Fibroblast of pulmonary artery (primary cell): ENCODE results near the gene POLR3GL.

Source experiments
- DNase-seq: peaks from one replicate; pipeline ENCODE4 v3.0.0-alpha.2; 2010; ENCODE audit warnings: low read depth
- H3K4me3 ChIP-seq: replicated peaks from 2 replicates; pipeline ENCODE4 v1.5.1; 2011; ENCODE audit warnings: low read depth, mild to moderate bottlenecking, control low read depth, low read length, moderate library complexity
- TF ChIP-seq, protein P1 (sequence below): IDR thresholded peaks from 2 replicates; pipeline ENCODE4 v1.5.1; 2011; ENCODE audit warnings: mild to moderate bottlenecking, control low read depth, low read length, inconsistent platforms; ENCODE audit errors: missing control alignments

Gene POLR3GL

DNA sequence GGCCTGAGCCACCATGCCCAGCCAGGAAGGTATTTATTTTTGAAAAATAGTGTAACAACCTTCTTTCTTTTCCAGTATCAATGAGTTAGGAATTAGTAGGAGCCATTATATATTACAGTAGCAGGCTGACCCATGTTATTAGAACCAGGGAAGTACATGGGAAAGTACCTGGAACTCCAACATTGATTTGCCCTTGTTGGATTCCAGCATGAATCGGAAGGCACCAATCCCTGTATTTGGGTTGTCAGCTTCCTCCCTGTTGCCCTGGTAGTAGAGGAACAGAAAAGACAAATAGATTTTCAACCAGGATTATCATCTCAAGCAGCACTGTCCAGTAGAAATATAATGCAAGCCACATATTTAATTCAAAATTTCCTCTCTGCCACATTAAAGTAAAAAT, 27.1 kb upstream of the POLR3GL start:
- H3K4me3 ChIP-seq = no peak overlapping the region
- DNase-seq = no peak
- TF ChIP-seq, protein P1, sequence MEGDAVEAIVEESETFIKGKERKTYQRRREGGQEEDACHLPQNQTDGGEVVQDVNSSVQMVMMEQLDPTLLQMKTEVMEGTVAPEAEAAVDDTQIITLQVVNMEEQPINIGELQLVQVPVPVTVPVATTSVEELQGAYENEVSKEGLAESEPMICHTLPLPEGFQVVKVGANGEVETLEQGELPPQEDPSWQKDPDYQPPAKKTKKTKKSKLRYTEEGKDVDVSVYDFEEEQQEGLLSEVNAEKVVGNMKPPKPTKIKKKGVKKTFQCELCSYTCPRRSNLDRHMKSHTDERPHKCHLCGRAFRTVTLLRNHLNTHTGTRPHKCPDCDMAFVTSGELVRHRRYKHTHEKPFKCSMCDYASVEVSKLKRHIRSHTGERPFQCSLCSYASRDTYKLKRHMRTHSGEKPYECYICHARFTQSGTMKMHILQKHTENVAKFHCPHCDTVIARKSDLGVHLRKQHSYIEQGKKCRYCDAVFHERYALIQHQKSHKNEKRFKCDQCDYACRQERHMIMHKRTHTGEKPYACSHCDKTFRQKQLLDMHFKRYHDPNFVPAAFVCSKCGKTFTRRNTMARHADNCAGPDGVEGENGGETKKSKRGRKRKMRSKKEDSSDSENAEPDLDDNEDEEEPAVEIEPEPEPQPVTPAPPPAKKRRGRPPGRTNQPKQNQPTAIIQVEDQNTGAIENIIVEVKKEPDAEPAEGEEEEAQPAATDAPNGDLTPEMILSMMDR = no peak

DNA sequence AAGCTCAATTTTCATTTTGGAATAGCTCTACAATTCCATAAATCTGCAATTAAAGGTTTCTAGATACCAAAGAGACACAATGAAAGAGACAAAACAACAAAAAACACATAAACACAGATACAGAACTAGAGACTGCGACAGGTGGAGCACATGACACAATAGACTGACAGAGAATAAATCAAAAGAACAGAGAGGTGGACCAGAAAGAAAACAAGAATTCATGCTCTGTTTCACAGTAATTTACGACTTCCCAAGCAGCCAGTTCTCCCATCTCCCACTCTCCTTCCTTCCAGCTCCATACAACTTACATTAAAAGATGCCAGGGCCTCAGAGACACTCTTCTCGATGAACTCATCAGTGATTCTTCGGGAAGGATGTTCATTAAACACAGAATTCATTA, 22.1 kb upstream of the POLR3GL start:
- no peak for DNase-seq
- TF ChIP-seq, protein P1 = no peak
- no peak overlapping the region for H3K4me3 ChIP-seq

DNA sequence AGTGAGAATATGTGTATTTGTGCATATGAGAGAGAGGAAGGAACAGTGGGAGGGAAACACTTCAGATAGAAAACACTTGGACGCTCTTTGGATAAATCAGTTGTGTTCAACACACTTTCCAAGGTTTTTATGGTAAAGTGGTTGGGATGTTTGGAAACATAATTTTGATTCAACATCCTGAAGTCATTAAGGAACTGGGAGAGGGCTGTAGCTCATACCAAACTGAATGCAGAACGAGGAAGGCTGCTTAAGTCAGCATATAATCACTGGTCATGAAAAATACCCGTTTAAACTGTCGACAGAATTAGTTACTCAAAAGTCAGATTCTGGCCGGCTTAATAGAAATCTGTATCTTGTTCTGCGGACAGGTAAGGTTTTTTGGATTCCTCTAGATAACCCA, 21.6 kb upstream of the POLR3GL start:
- no peak overlapping the region for H3K4me3 ChIP-seq
- no peak for DNase-seq
- TF ChIP-seq, protein P1 = no peak

DNA sequence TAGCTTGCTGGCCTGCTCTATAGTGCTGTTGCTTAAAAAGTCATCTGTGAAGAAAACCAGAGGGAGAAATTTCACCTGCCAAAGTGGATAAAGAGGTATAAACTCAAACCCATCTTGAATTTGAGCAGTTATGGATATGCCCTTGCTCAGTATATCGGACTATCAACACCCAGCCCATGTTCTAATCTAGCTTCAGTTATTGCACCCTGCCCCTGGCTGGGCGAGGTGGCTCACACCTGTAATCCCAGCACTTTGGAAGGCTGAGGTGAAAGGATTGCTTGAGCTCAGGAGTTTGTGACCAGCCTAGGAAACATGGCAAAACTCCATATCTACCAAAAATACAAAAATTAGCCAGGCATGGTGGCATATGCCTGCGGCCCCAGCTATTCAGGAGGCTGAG, 20.0 kb upstream of the POLR3GL start:
- TF ChIP-seq, protein P1 = no peak
- H3K4me3 ChIP-seq = no peak overlapping the region
- no peak for DNase-seq

DNA sequence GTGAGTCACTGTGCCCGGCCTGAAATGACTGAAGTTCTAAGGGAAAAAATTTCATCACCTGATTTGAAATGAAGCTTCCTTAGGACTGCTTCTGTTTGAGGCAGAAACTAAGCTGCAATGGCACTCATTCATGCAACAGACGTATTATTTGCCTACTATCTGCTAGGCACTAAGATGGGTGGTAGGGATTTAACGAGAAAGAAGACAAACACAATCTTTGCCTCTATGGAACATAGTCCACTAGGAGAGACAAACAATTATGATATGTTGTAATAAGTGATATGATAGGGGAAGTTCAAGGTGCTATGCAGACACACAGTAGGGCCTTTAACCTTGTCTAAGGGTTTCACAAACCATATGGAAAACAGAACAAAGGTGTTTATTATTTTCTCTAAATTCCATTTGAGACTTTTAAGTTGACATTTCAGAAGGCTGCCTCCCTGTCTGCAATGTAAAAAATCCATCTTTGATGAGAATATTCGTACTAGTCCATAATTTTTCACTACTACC, 18.0 kb upstream of the POLR3GL start:
- DNase-seq = no peak
- no peak overlapping the region for H3K4me3 ChIP-seq
- TF ChIP-seq, protein P1 = no peak

DNA sequence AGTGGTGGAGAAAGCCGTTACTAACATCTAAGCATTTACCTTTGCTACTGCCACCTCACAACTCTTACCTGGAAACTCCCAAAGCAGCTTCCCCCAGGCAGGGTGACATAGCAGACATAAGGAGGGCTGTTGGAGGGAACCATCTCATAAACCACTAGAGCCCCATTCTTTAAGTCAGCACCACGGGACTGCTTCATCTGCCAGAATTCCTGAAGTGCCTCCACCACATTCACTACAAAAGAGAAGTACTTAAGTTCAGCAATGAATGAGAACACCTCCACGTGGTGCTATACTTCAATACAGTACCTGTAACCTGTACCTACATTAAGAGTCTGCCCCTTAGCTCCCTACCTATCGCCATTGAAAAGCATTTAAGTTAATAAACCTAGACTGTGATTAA, 16.9 kb upstream of the POLR3GL start:
- no peak for DNase-seq
- TF ChIP-seq, protein P1 = no peak
- H3K4me3 ChIP-seq = no peak overlapping the region

DNA sequence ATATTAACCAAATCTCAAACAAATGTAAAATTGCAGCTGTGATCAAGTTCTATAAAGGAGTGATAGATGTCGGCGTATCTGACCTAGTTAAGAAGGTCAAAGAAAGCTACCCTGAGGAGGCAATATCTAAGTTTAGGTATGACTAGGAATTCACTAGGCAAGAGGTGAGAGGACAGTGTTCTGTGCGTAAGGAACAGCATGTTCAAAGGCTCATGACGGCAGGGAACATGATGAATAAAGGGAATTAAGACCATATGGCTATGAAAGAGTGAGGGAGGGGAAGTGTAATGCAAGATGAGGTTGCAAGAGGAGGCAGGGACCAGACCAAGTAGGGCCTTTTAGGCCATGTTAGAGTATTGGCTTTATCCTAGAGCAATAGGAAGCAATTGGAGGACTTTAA, 15.3 kb upstream of the POLR3GL start:
- TF ChIP-seq, protein P1 = no peak
- no peak for DNase-seq
- no peak overlapping the region for H3K4me3 ChIP-seq
